Neuronal stem cell (in vitro differentiated cells): Measurements from ENCODE around the gene GPC2.
"Not testable (repeated sequence)": the region's sequence is repeated elsewhere in the genome, so short reads cannot be mapped to it uniquely, and the experiment has no call there.

Experiments used
- DNase-seq: peaks from one replicate; pipeline ENCODE4 v3.0.0-alpha.2; 2013; ENCODE audit warnings: low spot score
- H2AFZ ChIP-seq: one replicate; pipeline ENCODE4 v1.6.1; 2013; ENCODE audit warnings: mild to moderate bottlenecking, low read length, inconsistent platforms
- H2AK5ac ChIP-seq: 2 replicates; pipeline ENCODE4 v1.6.1; 2013; ENCODE audit warnings: low read depth, mild to moderate bottlenecking, inconsistent platforms, low read length, moderate library complexity, mixed read lengths
- H2BK120ac ChIP-seq: 2 replicates; pipeline ENCODE4 v1.6.1; 2013; ENCODE audit warnings: low read depth, mild to moderate bottlenecking, inconsistent platforms, low read length, moderate library complexity, mixed read lengths
- H2BK12ac ChIP-seq: one replicate; pipeline ENCODE4 v1.6.1; 2013; ENCODE audit warnings: low read length, inconsistent platforms
- H2BK15ac ChIP-seq: 2 replicates; pipeline ENCODE4 v1.6.1; 2013; ENCODE audit warnings: mild to moderate bottlenecking, low read length, inconsistent platforms, mixed read lengths
- H2BK5ac ChIP-seq: one replicate; pipeline ENCODE4 v1.6.1; 2013; ENCODE audit warnings: inconsistent platforms, mild to moderate bottlenecking, low read length, moderate library complexity
- H3K14ac ChIP-seq: one replicate; pipeline ENCODE4 v1.6.1; 2013; ENCODE audit warnings: low read length, inconsistent platforms
- H3K18ac ChIP-seq: 2 replicates; pipeline ENCODE4 v1.6.1; 2013; ENCODE audit warnings: low read length, inconsistent platforms
- H3K23ac ChIP-seq: 2 replicates; pipeline ENCODE4 v1.6.1; 2013; ENCODE audit warnings: low read depth, mild to moderate bottlenecking, mixed read lengths, low read length, inconsistent platforms; ENCODE audit not compliant: poor library complexity
- H3K27ac ChIP-seq: replicated peaks from 3 replicates; pipeline ENCODE4 v1.5.1; 2013; ENCODE audit warnings: low read length, inconsistent platforms
- H3K27me3 ChIP-seq, 3 experiments: 2 replicates each; pipeline ENCODE4 v1.6.1; 2013; ENCODE audit warnings: low read length in 3 of 3, mild to moderate bottlenecking in 2 of 3, inconsistent platforms in 1 of 3, low read depth in 1 of 3, mixed read lengths in 1 of 3, moderate library complexity in 1 of 3; ENCODE audit not compliant: control insufficient read depth in 3 of 3, insufficient read depth in 3 of 3
- H3K36me3 ChIP-seq, 2 donors: replicated peaks in 1 of 2; 2 replicates each; pipeline ENCODE4 v1.6.1; 2013; ENCODE audit warnings: low read length in 2 of 2; ENCODE audit not compliant: control insufficient read depth in 2 of 2, insufficient read depth in 2 of 2
- H3K4ac ChIP-seq: 2 replicates; pipeline ENCODE4 v1.6.1; 2013; ENCODE audit warnings: inconsistent platforms, mild to moderate bottlenecking, low read length, moderate library complexity
- H3K4me1 ChIP-seq, 2 donors: 1 replicate in 1 of 2; 2 replicates in 1 of 2; pipeline ENCODE4 v1.6.1; 2013; ENCODE audit warnings: low read length in 2 of 2, low read depth in 1 of 2; ENCODE audit not compliant: control insufficient read depth in 2 of 2, insufficient read depth in 1 of 2
- H3K4me2 ChIP-seq: one replicate; pipeline ENCODE4 v1.6.1; 2013; ENCODE audit warnings: mild to moderate bottlenecking, low read length, inconsistent platforms; ENCODE audit not compliant: insufficient read depth, poor library complexity, severe bottlenecking
- H3K4me3 ChIP-seq, 2 donors: 2 replicates each; pipeline ENCODE4 v1.5.1; 2013; ENCODE audit warnings: low read length in 2 of 2, mild to moderate bottlenecking in 2 of 2, inconsistent platforms in 1 of 2, moderate library complexity in 1 of 2
- H3K79me1 ChIP-seq: one replicate; pipeline ENCODE4 v1.6.1; 2013; ENCODE audit warnings: low read depth, mild to moderate bottlenecking, inconsistent platforms, low read length, moderate library complexity
- H3K9ac ChIP-seq: one replicate; pipeline ENCODE4 v1.6.1; 2013; ENCODE audit warnings: mild to moderate bottlenecking, low read depth, low read length, inconsistent platforms; ENCODE audit not compliant: poor library complexity
- H3K9me3 ChIP-seq, 2 donors: replicated peaks in 1 of 2; 2 replicates each; pipeline versions ENCODE3 to v1.6.1; 2013; ENCODE audit warnings: low read length in 2 of 2, mild to moderate bottlenecking in 2 of 2, inconsistent platforms in 1 of 2, low read depth in 1 of 2, mixed read lengths in 1 of 2, moderate library complexity in 1 of 2; ENCODE audit not compliant: control insufficient read depth in 2 of 2, insufficient read depth in 1 of 2
- H4K8ac ChIP-seq: one replicate; pipeline ENCODE4 v1.6.1; 2013; ENCODE audit warnings: low read depth, mild to moderate bottlenecking, inconsistent platforms, low read length, moderate library complexity
- H4K91ac ChIP-seq: one replicate; pipeline ENCODE4 v1.6.1; 2013; ENCODE audit warnings: low read length, low read depth, mild to moderate bottlenecking, inconsistent platforms; ENCODE audit not compliant: poor library complexity
- WGBS, 2 donors: extraction: QIAGEN DNeasy Blood & Tissue Kit; methylation state at CpG; one replicate each; pipeline ENCODE4 v1.1.7; 2013; ENCODE audit warnings: missing lambda C conversion rate in 2 of 2, mixed read lengths in 1 of 2; ENCODE audit not compliant: insufficient read length in 2 of 2, insufficient replicate concordance in 1 of 2; ENCODE audit errors: extremely low coverage in 2 of 2; 5-methylcytosine and 5-hydroxymethylcytosine counted together

GPC2 gene

DNA sequence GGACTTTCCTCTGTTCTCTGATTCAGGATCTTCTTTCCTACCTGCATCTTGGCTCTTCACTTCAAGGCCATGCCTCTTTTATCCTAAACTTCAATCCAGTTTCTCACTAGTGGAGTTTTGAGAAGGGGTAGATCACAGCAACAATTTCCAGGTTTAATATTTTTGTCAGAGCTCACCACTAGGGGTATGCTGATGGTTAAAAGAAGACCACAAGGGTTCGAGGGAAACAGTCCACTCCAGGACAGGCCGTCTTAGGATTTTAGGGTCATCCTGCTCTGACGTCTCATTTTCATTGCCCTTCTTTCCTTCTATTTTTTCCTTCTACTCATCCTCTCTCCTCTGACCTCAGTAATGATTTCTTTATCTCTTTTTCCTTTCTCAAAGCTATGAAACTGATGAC is 11.9 kb upstream of the GPC2 start:
- no peak overlapping the region for H2BK15ac ChIP-seq
- no peak overlapping the region for H2BK5ac ChIP-seq
- no peak overlapping the region for H3K23ac ChIP-seq
- H4K8ac ChIP-seq: no peak overlapping the region
- no peak overlapping the region for H2AK5ac ChIP-seq
- no peak overlapping the region for H3K4me3 ChIP-seq
- WGBS, 2 donors: no CpG with 5 or more reads among the region's 3 CpGs
- H2BK120ac ChIP-seq: no peak overlapping the region
- no peak overlapping the region for H2BK12ac ChIP-seq
- H3K4me1 ChIP-seq: no peaks in the 10 kb centered on the region
- H3K9ac ChIP-seq: no peak overlapping the region
- no peak overlapping the region for H4K91ac ChIP-seq
- no peak overlapping the region for H3K4ac ChIP-seq
- no peak overlapping the region for H2AFZ ChIP-seq
- H3K9me3 ChIP-seq: no peaks in the 10 kb centered on the region
- H3K27ac ChIP-seq: no peak overlapping the region
- H3K18ac ChIP-seq: no peak overlapping the region
- H3K79me1 ChIP-seq: no peaks in the 10 kb centered on the region
- no peak overlapping the region for H3K4me2 ChIP-seq
- no peaks in the 10 kb centered on the region for H3K27me3 ChIP-seq
- no peaks in the 10 kb centered on the region for H3K36me3 ChIP-seq
- H3K14ac ChIP-seq: no peak overlapping the region
- no peak for DNase-seq

DNA sequence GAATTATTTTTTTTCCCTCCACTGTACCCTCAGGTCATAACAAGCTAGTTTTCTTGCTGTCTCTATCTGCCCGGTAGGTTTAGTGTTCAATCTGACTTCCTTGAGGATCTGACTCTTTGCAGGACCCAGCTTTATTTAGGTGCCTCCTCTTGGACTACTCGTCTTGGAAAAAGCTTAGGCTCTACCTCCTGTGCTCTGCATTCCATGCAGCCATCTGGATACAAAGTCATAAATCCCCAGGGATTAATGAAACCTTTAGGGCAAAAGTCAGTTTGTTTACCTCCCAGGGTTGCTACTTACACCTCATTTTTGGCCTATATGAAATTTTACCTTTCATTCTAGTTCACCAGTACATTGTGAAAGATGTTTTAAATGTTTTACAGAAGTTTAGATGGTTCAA is 8.5 kb upstream of the GPC2 start:
- no peak overlapping the region for H3K23ac ChIP-seq
- H3K14ac ChIP-seq: no peak overlapping the region
- no peaks in the 10 kb centered on the region for H3K9me3 ChIP-seq
- H3K27ac ChIP-seq: no peak overlapping the region
- H2AK5ac ChIP-seq: no peak overlapping the region
- H3K18ac ChIP-seq: no peak overlapping the region
- no peak overlapping the region for H3K4me3 ChIP-seq
- no peaks in the 10 kb centered on the region for H3K27me3 ChIP-seq
- H3K4me1 ChIP-seq: no peaks in the 10 kb centered on the region
- no peak overlapping the region for H2BK5ac ChIP-seq
- WGBS, 2 donors: no CpG with 5 or more reads among the region's 2 CpGs
- H2BK12ac ChIP-seq: no peak overlapping the region
- H2BK15ac ChIP-seq: no peak overlapping the region
- no peak overlapping the region for H3K4me2 ChIP-seq
- H3K36me3 ChIP-seq: no peaks in the 10 kb centered on the region
- DNase-seq: no peak
- H4K91ac ChIP-seq: no peak overlapping the region
- no peak overlapping the region for H3K4ac ChIP-seq
- H2BK120ac ChIP-seq: no peak overlapping the region
- H4K8ac ChIP-seq: no peak overlapping the region
- no peaks in the 10 kb centered on the region for H3K79me1 ChIP-seq
- H2AFZ ChIP-seq: no peak overlapping the region
- H3K9ac ChIP-seq: no peak overlapping the region

DNA sequence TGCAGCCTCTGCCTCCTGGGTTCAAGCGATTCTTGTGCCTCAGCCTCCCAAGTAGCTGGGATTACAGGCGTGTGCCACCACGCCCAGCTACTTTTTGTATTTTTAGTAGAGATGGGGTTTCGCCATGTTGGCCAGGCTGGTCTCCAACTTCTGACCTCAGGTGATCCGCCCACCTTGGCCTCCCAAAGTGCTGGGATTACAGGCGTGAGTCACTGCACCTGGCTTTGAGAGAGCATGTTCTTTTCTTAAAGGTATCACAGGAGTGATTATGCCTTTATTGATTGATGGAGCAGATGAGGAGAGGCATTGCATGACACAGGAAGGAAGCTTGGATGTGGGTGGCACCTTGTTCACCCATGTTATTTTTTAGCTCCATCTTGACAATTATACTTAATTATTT is 5.9 kb upstream of the GPC2 start:
- not testable (repeated sequence) for H2AK5ac ChIP-seq, H2BK12ac ChIP-seq, H3K9me3 ChIP-seq, H2BK15ac ChIP-seq, H3K27me3 ChIP-seq, H3K4me1 ChIP-seq, DNase-seq, H4K91ac ChIP-seq, H3K4me2 ChIP-seq, H3K14ac ChIP-seq, H3K27ac ChIP-seq, H3K79me1 ChIP-seq, H3K4ac ChIP-seq, H3K18ac ChIP-seq, H2BK120ac ChIP-seq, H3K23ac ChIP-seq, H3K9ac ChIP-seq, H2BK5ac ChIP-seq, H3K4me3 ChIP-seq, H4K8ac ChIP-seq, H2AFZ ChIP-seq, H3K36me3 ChIP-seq
- WGBS, 2 donors: no CpG with 5 or more reads among the region's 6 CpGs

DNA sequence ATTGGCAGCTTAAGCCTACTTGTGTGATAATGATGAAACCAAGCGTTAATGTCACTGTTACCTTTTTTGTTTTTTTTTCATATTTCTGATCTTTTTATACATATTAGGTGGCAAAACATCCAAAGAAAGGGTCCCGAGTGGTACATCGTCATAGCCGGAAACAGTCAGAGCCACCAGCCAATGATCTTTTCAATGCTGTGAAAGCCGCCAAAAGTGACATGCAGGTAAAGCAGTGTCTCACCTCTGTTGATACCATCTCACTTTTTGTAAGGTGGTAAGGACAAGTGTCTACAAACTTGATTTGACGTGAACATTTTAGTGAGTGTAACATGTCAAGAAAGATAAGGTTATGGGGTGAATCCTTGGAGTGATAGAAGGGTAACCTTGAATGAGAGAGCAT is 5.4 kb upstream of the GPC2 start:
- not testable (repeated sequence) for H3K23ac ChIP-seq, H3K4me3 ChIP-seq, H3K9me3 ChIP-seq, DNase-seq, H3K27ac ChIP-seq, H4K8ac ChIP-seq, H2BK12ac ChIP-seq, H2AK5ac ChIP-seq, H2AFZ ChIP-seq, H3K4me1 ChIP-seq, H4K91ac ChIP-seq, H3K9ac ChIP-seq, H3K4me2 ChIP-seq, H2BK15ac ChIP-seq, H3K18ac ChIP-seq, H3K4ac ChIP-seq, H3K27me3 ChIP-seq, H3K79me1 ChIP-seq, H2BK5ac ChIP-seq, H2BK120ac ChIP-seq, H3K36me3 ChIP-seq, H3K14ac ChIP-seq
- no CpG with 5 or more reads among the region's 6 CpGs for WGBS, 2 donors
